Brain microvascular endothelial cell (primary cell): Measurements from ENCODE around the gene ANO9.

Source experiments
- DNase-seq: peaks from one replicate; pipeline ENCODE4 v3.0.0-alpha.2; 2020
- H3K27ac ChIP-seq: fragments of 250-450 bp; sonication (Bioruptor Pico); 2 replicates; pipeline ENCODE4 v1.5.1; 2020; ENCODE audit warnings: mild to moderate bottlenecking, moderate library complexity
- H3K27me3 ChIP-seq: fragments of 250-450 bp; sonication (Bioruptor Pico); replicated peaks from 2 replicates; pipeline ENCODE4 v1.5.1; 2020; ENCODE audit warnings: mild to moderate bottlenecking
- H3K36me3 ChIP-seq: fragments of 250-450 bp; sonication (Bioruptor Pico); replicated peaks from 2 replicates; pipeline ENCODE4 v1.5.1; 2020; ENCODE audit warnings: mild to moderate bottlenecking
- H3K4me3 ChIP-seq: 2 replicates; pipeline ENCODE4 v1.5.1; 2011; ENCODE audit warnings: low read depth, mild to moderate bottlenecking, control low read depth, low read length, moderate library complexity
- CTCF ChIP-seq: IDR thresholded peaks from 2 replicates; pipeline ENCODE4 v1.5.1; 2011; ENCODE audit warnings: low read depth, mild to moderate bottlenecking, moderate library complexity, low read length, control low read depth, inconsistent platforms; ENCODE audit errors: missing control alignments
- in situ Hi-C: cut with HindIII; loops from 2 replicates; pipeline ENCODE4 v1.10.0; 2017; ENCODE audit warnings: low sequenced_read_pairs, low pct_ligation_motif_present

ANO9 gene

GRCh38 chr11:394858-395655 is 46.8 kb downstream of the ANO9 start:
- Histone ChIP-seq H3K27me3 (peaks cover 6% of the 10 kb centered on the region), H3K36me3 (no peaks in the 10 kb centered on the region), H3K27ac (no peak overlapping the region), H3K4me3 (no peak overlapping the region)
- DNase-seq: no peak
- in situ Hi-C loops: no loop called here
- no peak for TF ChIP-seq CTCF

GRCh38 chr11:394034-394857 is 47.6 kb downstream of the ANO9 start, which contains the start of gene PKP3:
TSS of gene PKP3 (plus strand) at chr11:394209. CDS start at chr11:394293, 84 bp downstream.
- in situ Hi-C loops: no loop called here
- DNase-seq: peak; percentile 33
- Histone ChIP-seq H3K4me3 (no peak within 1 kb of the TSS), H3K36me3 (no peaks in the 10 kb centered on the region), H3K27ac (no peak within 1 kb of the TSS), H3K27me3 (no peaks in the 10 kb centered on the region)
- no peak for TF ChIP-seq CTCF

- H3K36me3 ChIP-seq: no peaks in the 10 kb centered on the region
- DNase-seq: peak; percentile 62
- no peak overlapping the region for H3K4me3 ChIP-seq
- no peak overlapping the region for H3K27ac ChIP-seq
- in situ Hi-C loops: no loop called here
- TF ChIP-seq CTCF: no peak
- H3K27me3 ChIP-seq: no peaks in the 10 kb centered on the region
Measured at GRCh38 chr11:393219-394033, 48.4 kb downstream of the ANO9 start.

DNA sequence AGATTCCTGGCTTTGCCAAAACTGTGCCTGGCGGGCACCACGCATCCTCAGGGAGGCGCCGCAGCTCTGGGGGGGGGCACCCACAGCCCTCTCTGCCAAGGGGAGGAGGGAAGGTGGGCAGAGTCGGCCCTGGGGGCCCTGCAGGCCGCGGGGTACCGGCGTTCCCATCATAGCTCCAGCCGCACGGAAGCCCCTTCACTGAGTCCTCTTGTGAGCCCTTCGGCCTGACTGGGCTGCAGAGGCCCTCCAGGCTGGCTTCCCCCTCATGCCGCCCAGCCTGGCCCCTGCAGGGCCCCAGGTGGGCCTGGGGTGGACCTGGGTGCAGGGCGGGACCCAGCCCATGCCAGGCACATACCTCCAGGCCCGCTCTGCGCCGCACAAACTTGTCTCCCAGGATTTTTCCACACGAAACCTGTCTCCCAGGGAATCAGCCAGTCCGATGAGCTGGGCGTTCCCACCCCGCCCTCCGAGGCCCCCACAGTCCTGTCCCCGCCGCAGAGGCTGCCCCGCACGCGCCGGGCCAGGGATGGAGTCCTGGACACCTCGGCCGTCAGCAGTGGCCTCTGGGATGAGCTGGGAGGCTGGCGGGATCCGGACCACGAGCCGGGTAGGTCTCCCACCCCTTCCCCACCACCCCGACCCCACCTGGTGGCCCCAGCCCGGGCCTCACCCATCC is 49.6 kb downstream of the ANO9 start:
- Histone ChIP-seq H3K4me3 (no peak overlapping the region), H3K27ac (no peak overlapping the region), H3K27me3 (no peaks in the 10 kb centered on the region), H3K36me3 (no peaks in the 10 kb centered on the region)
- DNase-seq: no peak
- no peak for TF ChIP-seq CTCF
- in situ Hi-C loops: no loop called here

- DNase-seq: no peak
- H3K27ac ChIP-seq: no peak overlapping the region
- H3K27me3 ChIP-seq: no peaks in the 10 kb centered on the region
- no peak for TF ChIP-seq CTCF
- H3K4me3 ChIP-seq: no peak overlapping the region
- no peaks in the 10 kb centered on the region for H3K36me3 ChIP-seq
- in situ Hi-C loops: no loop called here
Measured at GRCh38 chr11:391117-392017, 50.4 kb downstream of the ANO9 start.
